Mucosa of descending colon (tissue), 3 donors: ENCODE results near the gene OPTC. TPM values are rescaled to one million over a fixed set of nuclear protein-coding genes. Genes with fewer than 3 reads are reported as not detected.
"Not testable (repeated sequence)": the region's sequence is repeated elsewhere in the genome, so short reads cannot be mapped to it uniquely, and the experiment has no call there.

Experiments
- ATAC-seq: fragments of 200-7000 bp; cut with Tn5 transposase; one replicate; pipeline ENCODE4 v1.9.1; 2020; ENCODE audit warnings: mild to moderate bottlenecking, moderate library complexity
- DNase-seq, 3 donors: peaks; one replicate each; pipeline ENCODE4 v3.0.0-alpha.2; 2020
- H3K36me3 ChIP-seq: fragments of 200-600 bp; one replicate; pipeline ENCODE4 v1.8.0; 2021; ENCODE audit warnings: low read depth, mild to moderate bottlenecking
- H3K4me1 ChIP-seq: fragments of 200-600 bp; one replicate; pipeline ENCODE4 v1.8.0; 2021; ENCODE audit warnings: low read depth, mild to moderate bottlenecking
- H3K4me3 ChIP-seq: fragments of 200-600 bp; one replicate; pipeline ENCODE4 v1.8.0; 2021; ENCODE audit warnings: mild to moderate bottlenecking
- H3K9me3 ChIP-seq: fragments of 200-600 bp; one replicate; pipeline ENCODE4 v1.8.0; 2021; ENCODE audit warnings: mild to moderate bottlenecking
- CTCF ChIP-seq: fragments of 200-600 bp; IDR thresholded peaks from one replicate; pipeline ENCODE4 v1.8.0; 2022; ENCODE audit warnings: antibody characterized with exemption, mild to moderate bottlenecking
- intact Hi-C, 2 donors: fragments of 100-400 bp; cut with DNase I in 1 of 2; cut with micrococcal nuclease in 1 of 2; formaldehyde crosslinking; loops; one replicate each; pipeline versions ENCODE4 v1.11.0 to v1.11.1; 2022; cut with DNase I, micrococcal nuclease
- total RNA-seq, 3 donors: library from RNA; stranded (reverse); fragmentation: NEBNext Ultra II Directional in 2 of 3; extraction: Animal tissue kit (Norgen Biotek cat#: 25700) in 2 of 3; gene quantifications; one replicate each; pipeline versions ENCODE4 v1.2.1 to v1.2.4, GENCODE V29; 2021 to 2023
- donor health status: DM: no; HTN: no; CAD: no; lungs with moderate emphysema.
- donor health status: DM: no; HTN: no; CAD: no.
- donor health status: DM: no; HTN: yes; CAD: no.

Gene OPTC
- total RNA-seq, 3 donors from 2014 or later = not detected

DNA sequence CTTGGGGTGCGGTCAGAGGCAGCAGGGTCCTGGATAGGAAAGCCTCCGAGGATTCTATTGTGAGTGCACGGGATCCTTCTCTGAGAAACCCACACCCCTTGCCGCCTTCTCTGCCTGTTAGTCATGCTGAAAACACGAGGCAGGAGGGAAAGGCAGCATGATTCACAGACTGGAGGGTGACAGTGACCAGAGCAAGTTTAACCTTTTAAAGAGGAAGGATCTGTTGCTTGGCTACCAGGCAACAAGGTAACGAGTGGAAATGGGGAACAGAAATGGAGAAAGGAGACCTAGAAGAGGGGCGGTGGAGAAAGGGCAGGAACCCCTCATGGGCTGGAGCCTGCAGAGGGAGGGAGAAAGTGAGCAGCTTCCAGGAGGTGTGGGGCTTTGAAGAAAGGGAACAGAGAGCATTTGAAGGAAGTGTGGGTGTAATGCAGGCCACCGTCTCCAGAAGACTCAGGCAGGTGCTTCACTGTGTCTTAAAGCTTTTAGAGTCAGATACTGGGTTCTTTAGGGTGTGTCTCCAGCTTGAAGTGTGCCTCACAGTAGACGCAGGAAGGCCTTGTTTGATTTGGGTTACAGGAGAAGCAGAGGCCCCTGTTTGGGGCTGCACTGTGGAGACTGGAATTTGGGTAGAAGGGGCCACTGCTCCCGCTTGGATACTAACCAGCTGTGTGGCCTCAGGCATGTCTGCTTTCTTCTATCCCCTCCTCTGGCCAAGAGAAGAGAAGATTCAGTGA lies 19.1 kb downstream of the OPTC start:
- intact Hi-C loops = no loop called here
- Histone ChIP-seq H3K9me3 (no peaks in the 10 kb centered on the region), H3K4me1 (peaks cover 4% of the 10 kb centered on the region), H3K4me3 (no peak overlapping the region), H3K36me3 (no peaks in the 10 kb centered on the region)
- DNase-seq = no peak
- TF ChIP-seq CTCF = no peak
- ATAC-seq = peak; percentile 64

DNA sequence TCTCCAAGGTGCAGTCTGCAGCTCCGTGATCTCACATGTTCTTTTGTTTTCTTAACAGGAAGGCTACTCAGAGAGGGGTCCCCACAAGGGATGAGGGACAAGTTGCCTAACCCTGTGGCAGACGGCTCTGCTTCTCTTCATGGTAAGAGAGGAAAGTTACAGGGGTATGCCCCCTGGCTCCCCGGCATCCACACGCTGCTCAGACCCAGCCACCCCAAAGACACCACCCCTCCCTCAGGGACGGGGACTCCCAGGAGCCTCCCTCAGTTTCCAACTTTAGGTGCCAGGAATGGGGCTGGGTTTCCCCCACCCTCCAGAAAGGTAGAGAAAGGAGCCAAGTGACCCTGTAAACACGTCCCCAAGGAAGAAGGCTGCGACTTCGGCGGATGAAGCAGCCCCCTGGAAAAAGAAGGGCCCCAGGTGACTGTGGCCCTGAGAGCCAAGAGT lies 19.7 kb downstream of the OPTC start:
- intact Hi-C loops = no loop called here
- Histone ChIP-seq H3K4me3 (no peak overlapping the region), H3K9me3 (no peaks in the 10 kb centered on the region), H3K36me3 (no peaks in the 10 kb centered on the region), H3K4me1 (peaks cover 4% of the 10 kb centered on the region)
- ATAC-seq = no peak
- no peak for DNase-seq
- TF ChIP-seq CTCF = no peak

- DNase-seq (no peak), ATAC-seq (no peak)
- intact Hi-C loops = no loop called here
- peaks cover 4% of the 10 kb centered on the region for H3K4me1 ChIP-seq
- H3K36me3 ChIP-seq = no peaks in the 10 kb centered on the region
- TF ChIP-seq CTCF = no peak
- H3K9me3 ChIP-seq = no peaks in the 10 kb centered on the region
- H3K4me3 ChIP-seq = no peak overlapping the region
These were observed 22.2 kb downstream of the OPTC start for GRCh38 chr1:203516184-203516583.

GRCh38 chr1:203516906-203517305 lies 23.0 kb downstream of the OPTC start:
- Histone ChIP-seq H3K4me3 (no peak overlapping the region), H3K36me3 (no peaks in the 10 kb centered on the region), H3K4me1 (peaks cover 4% of the 10 kb centered on the region), H3K9me3 (no peaks in the 10 kb centered on the region)
- DNase-seq (no peak), ATAC-seq (no peak)
- intact Hi-C loops = no loop called here
- no peak for TF ChIP-seq CTCF

DNA sequence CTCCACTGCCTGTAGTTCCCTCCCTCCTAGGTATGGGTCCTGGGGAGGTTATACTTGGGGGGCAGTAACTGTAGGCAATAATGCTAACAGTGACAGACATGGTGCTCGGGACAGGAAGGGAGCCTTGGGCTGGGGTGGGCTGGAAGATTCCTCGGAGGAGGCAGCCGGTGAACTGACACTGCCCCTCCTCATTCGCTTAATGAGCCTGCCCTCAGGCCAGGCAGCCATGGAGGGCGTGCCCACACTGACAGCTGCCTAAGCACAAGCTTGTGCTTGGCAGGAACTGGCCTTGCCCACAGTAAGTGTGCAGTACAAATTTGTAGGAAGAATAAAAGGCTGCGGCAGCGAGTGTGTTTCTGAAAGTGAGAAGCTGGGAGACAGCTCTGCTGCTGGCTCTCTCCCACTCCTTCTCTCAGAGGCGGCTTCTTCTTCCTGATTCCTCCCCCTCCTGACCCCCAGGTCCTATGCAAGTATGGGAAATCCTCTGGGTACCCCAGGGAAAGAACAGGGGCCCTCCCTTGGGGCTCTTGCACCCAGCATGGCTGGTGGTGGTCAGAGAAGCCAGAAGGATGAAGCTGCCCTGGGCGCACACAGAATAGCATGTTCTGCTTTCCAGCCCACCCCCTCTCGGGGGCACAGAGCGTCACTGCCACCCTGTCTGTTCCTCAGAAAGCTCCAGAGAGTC lies 23.6 kb downstream of the OPTC start:
- H3K4me1 ChIP-seq = peaks cover 4% of the 10 kb centered on the region
- no peak for ATAC-seq
- no peak for DNase-seq
- TF ChIP-seq CTCF = no peak
- H3K9me3 ChIP-seq = no peaks in the 10 kb centered on the region
- H3K36me3 ChIP-seq = no peaks in the 10 kb centered on the region
- intact Hi-C loops = no loop called here
- H3K4me3 ChIP-seq = no peak overlapping the region

GRCh38 chr1:203518139-203518538 lies 24.2 kb downstream of the OPTC start:
- H3K9me3 ChIP-seq, DNase-seq, intact Hi-C loops, ATAC-seq, H3K4me3 ChIP-seq, H3K36me3 ChIP-seq, H3K4me1 ChIP-seq: not testable (repeated sequence)
